Measurements from ENCODE around the gene WDFY1.
"Not testable (repeated sequence)": the region's sequence is repeated elsewhere in the genome, so short reads cannot be mapped to it uniquely, and the experiment has no call there.

Gene WDFY1

DNA sequence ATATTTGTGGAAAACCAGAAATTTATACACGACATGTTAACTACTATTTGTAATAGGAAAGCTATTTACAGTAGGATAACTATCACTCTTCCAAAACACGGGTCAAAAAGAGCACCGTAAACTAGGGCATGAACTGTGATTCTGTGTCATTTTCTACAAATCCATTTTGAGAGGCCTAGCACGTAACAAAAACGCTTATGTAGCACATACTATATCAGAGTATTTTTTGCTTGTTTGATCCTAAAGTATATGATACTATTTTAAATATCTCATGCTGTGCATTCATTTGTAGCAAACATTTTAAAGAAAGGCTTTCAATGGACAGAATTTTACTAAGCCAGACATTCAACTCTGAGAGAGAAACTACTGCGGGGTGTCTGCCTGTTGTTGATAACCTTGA is 45.1 kb downstream of the WDFY1 start:
- DNase-seq (ENCODE audit: low read depth in 1 of 2, low spot score in 1 of 2): no peak

DNA sequence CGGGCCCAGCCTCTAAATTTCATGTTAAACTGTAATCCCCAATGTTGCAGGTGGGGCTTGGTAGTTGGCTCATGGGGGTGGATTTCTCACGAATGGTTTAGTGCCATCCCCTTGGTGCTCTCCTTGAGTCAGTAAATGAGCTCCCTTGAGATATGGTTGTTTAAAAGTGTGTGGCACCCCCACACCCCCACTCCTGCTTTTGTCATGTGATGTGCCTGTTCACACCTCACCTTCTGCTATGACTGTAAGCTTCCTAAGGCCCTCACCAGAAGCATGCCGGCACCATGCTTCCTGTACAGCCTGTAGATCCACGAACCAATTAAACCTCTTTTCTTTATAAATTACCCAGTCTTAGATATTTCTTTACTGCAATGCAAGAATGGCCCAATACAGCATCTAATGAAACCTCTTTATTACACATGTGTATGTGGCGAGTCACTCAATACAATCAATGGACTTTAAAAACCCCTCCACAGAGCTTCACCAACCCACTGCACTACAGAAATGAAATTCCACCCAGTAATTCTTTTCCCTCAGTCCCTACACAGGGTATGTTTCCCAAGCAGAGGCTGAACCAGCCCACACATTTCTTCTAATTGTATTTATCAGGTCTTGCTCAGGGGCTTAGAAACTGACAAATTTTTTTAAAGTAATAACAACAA is 47.3 kb downstream of the WDFY1 start:
- no peak for DNase-seq (ENCODE audit: low read depth in 1 of 2, low spot score in 1 of 2)

DNA sequence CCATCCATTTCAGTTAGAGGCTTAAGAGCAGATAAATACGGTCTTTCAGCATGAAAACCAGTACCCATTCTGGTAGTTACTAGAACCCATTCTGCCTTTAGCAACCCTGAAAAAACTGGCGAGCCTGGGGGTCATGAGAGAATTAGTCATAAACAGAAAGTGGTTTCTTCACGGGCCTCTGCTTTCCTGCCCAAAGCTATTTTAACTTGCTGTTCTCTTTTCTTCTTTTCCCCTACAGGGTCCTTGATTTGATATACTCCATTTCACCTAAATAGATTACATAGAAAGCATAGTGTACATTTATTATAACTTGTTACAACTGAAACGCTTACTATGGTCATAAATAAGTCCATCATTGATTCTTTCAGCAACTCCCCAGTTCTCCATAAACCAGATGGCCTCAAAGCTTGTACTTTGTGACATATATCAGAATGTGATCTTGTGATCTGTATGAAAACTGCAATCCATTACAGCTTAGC is 48.3 kb downstream of the WDFY1 start:
- no peak for DNase-seq (ENCODE audit: low read depth in 1 of 2, low spot score in 1 of 2)

DNA sequence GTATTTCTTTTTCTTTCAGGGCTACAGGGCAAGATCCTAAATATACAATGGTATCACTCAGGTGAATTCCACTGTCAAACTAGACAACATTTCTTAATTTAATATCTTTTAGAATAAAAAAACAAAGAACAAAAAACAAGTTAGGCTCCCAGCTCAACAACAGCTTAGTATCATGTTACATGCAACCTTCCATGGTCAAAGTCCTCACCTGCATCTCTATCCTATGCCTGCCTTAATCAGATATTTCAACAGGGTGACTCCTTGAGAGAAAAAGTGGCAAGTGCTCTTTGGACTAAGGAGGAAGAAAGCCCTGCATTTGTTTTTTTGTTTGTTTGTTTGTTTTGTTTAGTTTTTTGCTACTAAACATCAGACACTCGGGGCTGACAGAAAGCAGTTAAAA is 50.2 kb downstream of the WDFY1 start:
- no peak for DNase-seq (ENCODE audit: low read depth in 1 of 2, low spot score in 1 of 2)

DNA sequence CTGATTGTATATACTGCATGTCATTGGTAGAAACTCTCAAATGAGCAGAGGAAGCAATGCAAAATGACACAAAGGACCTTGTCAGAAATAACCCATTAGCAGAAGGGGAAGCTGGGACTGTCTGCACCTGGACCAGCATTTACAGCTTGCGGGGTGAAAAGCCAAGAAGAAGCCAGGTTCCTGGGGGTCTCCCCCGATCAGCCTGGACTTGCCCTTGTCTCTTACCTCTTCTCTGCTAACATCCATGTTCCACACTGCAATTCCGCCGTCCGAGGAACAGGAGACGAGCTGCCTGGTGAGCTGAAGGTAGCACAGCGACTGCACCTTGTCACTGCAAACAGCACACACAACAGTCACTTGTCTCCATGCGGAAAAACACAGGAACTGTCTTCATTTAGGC is 51.1 kb downstream of the WDFY1 start:
- no peak for DNase-seq (ENCODE audit: low read depth in 1 of 2, low spot score in 1 of 2)

DNA sequence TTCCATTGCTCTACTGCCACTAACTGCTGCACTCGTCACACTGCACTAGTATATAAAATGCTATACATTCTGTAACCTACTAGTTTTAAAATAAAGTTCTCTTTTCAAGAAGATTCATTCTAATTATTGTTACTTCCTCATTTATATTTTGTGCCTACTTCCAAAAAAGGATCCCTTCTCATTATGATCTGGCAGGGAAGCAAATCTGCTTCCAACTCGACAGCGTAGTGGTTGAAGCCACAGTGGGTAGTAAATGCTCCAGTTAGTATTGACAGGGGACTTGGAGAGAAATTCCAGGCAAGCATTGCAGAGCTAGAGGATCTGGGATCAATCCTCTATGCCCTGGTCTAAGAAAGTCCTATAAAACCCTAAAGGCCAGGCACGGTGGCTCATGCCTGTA is 54.4 kb downstream of the WDFY1 start:
- DNase-seq (ENCODE audit: low read depth in 1 of 2, low spot score in 1 of 2): no peak

GRCh38 chr2:223889229-223889628 is 55.9 kb downstream of the WDFY1 start:
- no peak for DNase-seq (ENCODE audit: low read depth in 1 of 2, low spot score in 1 of 2)

DNA sequence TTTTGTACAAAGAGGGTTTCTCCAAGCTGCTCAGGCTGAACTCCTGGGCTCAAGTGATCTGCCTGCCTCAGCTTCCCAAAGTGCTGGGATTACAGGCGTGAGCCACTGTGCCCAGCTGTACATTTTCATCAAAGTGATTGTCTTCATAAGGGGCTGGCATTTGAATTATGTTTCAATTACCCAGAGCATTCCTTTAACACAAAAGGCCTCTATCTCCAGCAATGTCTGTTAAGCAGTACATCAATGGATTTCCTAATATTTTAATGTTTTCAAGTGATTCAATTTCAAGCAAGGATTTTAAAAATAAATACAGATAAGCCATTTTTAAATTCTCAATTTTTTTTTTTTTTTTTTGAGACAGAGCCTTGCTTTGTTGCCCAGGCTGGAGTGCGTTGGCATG is 56.9 kb downstream of the WDFY1 start:
- no peak for DNase-seq (ENCODE audit: low read depth in 1 of 2, low spot score in 1 of 2)

DNA sequence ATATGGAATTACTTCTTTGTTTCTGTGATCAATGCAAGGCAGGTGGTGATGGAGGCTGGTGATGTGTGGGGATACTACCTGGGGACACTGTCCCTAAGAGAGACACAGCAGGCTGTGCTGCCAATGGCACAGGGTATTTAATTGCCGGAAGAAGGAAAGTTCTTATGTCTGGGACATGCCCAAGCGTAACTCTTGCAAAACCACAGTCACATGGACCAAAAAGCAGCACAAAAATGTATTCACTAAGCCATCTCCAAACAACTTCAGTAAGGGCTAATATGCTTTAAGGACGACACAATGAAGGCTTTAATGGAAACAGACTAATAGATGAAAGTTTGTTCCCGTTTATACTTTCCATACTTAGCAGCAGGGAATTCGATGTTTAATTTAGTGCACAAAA is 58.0 kb downstream of the WDFY1 start:
- no peak for DNase-seq (ENCODE audit: low read depth in 1 of 2, low spot score in 1 of 2)

- DNase-seq (ENCODE audit: low read depth in 1 of 2, low spot score in 1 of 2): no peak
Observed at GRCh38 chr2:223886726-223887125, 58.4 kb downstream of the WDFY1 start.

DNA sequence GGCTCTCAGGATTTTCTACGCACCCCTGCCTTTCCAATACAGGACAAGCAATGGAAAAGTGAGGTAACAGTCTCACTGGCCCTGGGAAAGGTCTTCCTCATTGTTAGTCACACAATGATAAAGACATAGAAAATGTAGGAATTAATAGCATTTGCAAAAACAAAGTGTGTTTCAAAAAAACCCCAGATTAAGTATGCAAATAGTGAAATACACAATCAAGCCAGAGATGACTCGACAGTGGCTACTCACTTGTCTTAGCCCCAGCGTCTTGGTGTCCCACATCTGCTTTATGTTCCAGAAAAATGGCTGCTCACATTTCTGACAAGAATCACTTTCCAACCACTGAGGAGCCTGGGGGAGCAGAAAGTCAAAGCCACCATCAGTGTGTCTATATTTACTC is 60.7 kb downstream of the WDFY1 start:
- DNase-seq (ENCODE audit: low read depth in 1 of 2, low spot score in 1 of 2): no peak

DNA sequence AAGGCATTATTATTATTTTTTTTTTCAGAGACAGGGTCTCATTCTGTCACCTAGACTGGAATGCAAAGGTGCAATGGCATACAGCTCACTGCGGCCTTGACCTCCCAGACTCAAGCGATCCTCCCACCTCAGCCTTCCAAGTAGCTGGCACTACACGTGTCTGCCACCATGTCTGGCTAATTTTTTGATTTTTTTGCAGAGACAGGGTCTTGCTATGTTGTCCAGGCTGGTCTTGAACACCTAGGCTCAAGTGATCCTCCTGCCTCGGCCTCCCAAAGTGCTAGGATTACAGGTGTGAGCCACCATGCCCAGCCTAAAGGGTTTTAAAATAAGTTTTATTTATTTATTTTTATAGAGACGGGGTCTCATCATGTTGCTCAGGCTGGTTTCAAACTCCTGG is 62.4 kb downstream of the WDFY1 start:
- no peak for DNase-seq (ENCODE audit: low read depth in 1 of 2, low spot score in 1 of 2)

DNA sequence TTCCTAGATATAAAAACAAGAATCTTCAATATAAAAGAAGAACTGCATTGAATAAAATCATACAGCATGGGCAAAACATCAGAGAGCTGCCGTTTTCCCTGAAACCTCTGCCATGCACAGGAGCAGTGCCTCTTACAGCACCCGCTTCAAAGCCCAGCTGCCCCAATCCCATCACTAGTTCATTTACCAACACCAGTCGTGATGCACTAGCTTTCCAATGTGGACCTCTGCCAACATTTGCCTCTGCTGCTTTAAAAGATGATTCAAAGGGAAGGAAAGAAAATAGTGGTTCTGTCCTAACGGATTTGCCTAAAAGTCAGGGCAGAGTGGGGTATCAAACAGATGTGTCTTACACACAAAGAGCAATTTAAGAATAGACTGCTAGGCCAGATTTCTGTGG is 64.3 kb downstream of the WDFY1 start:
- DNase-seq (ENCODE audit: low read depth in 1 of 2, low spot score in 1 of 2): no peak

- DNase-seq (ENCODE audit: low read depth in 1 of 2, low spot score in 1 of 2): no peak
Observed at GRCh38 chr2:223877721-223878410, 67.3 kb downstream of the WDFY1 start.

GRCh38 chr2:223873672-223874071 is 71.5 kb downstream of the WDFY1 start:
- no peak for DNase-seq (ENCODE audit: low read depth in 1 of 2, low spot score in 1 of 2)

DNA sequence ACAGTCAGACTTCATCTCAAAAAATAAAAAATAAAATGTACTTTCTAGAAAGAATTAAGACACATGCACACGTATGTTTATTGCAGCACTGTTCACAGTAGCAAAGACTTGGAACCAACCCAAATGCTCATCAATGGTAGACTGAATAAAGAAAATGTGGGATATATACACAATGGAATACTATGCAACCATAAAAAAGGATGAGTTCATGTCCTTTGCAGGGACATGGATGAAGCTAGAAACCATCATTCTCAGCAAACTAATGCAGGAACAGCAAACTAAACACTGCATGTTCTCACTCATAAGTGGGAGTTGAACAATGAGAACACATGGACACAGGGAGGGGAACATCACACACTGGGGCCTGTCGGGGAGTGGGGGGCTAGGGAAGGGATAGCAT is 72.4 kb downstream of the WDFY1 start:
- not testable (repeated sequence) for DNase-seq (ENCODE audit: low read depth in 1 of 2, low spot score in 1 of 2)

GRCh38 chr2:223871661-223872060 is 73.5 kb downstream of the WDFY1 start:
- not testable (repeated sequence) for DNase-seq (ENCODE audit: low read depth in 1 of 2, low spot score in 1 of 2)

GRCh38 chr2:223870840-223871611 is 74.1 kb downstream of the WDFY1 start:
- no peak for DNase-seq (ENCODE audit: low read depth in 1 of 2, low spot score in 1 of 2)

DNA sequence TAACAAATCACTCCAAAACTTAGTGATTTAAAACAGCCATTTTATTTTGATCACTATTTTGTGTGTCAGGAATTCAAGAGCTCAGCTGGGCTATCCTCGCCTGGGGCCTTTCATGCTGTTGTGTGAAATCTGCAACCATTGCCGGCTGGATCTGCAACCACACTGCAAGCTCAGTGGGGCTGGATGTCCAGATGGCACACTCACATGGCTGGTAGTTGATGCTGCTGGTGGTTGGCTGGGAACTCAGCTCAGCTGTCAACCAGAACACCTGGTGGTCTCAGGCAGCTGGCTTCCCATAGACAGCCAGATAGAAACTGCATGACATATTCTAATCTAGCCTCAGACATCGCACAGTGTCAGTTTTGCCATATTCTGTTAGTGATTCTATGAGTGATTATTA is 77.1 kb downstream of the WDFY1 start:
- DNase-seq (ENCODE audit: low read depth in 1 of 2, low spot score in 1 of 2): no peak

DNA sequence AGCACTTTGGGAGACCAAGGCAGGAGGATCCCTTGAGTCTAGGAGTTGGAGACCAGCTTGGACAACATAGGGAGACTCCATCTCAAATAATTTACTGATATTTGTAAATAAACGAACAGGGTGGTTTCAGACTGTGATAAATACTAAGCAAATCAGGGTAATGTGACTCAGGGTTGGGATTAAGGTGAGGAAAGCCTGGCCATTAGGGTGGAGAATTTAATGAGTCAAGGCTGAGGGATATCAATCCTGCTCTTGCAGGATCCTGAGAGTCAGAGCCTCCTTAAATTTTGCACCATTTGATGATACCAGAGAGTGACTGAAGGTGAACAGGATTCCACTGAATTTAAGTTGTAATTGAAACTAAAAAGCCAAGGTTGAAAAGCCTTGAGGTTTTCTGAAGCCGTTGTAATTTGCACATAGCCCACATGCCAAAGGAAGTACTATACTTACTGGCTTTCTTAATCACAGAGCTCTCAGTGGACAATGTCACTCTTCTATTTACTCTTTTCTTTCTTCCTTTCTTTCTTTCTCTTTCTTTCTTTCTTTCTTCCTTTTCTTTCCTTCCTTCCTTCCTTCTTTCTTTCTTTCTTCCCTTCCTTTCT is 79.1 kb downstream of the WDFY1 start:
- no peak for DNase-seq (ENCODE audit: low read depth in 1 of 2, low spot score in 1 of 2)

DNA sequence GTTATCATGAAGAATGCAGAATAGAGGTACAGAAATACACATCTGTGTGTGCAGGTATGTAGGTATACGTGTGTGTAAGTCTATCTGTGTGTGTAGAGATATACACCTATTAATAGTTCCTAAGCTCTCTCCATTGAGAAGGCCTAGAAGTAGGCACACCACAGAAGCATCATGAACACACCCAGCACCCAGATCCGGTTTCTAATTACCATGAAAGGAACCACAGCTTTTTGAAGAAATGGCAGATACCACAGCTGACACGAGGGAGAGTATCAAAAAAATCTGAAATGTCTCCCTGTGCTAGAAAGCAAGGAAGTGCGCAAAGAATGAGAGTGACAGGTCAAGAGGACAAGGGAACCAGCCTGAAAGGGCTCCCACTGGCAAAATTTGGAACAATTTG is 80.0 kb downstream of the WDFY1 start:
- no peak for DNase-seq (ENCODE audit: low read depth in 1 of 2, low spot score in 1 of 2)

DNA sequence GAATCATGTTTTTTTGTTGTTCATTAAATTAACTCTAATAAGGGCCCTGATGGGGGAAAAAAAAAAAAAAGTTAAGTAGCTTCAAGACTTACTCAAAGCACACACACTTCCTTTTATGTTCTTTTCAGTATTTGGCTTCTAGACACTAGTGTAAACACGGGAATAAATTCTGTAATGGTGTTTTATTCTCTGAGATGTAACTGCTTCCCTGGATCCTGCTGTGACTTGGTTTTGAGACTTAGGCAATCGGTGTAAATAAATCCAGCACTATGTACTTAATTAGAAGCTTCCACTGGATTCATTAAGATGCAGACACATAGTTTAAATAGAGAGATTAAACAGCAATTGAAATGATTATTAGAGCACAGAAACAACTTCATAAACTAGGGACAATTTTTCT is 81.6 kb downstream of the WDFY1 start:
- no peak for DNase-seq (ENCODE audit: low read depth in 1 of 2, low spot score in 1 of 2)
